H1 (cell line): Measurements from ENCODE around the gene PPY. TPM values are rescaled to one million over a fixed set of nuclear protein-coding genes. Genes with fewer than 3 reads are reported as not detected.

ENCODE experiments used
- CTCF ChIA-PET: fragments of 300-600 bp; sonication (Branson Sonifier 250); formaldehyde crosslinking; loops from one replicate; lab custom pipeline; 2021; ENCODE audit not compliant: partially characterized antibody; lab: Charles Lee
- POLR2A ChIA-PET: fragments of 300-600 bp; sonication (Branson Sonifier 250); formaldehyde crosslinking; loops from one replicate; lab custom pipeline; 2021; ENCODE audit warnings: inconsistent platforms; ENCODE audit not compliant: partially characterized antibody; lab: Charles Lee
- DNase-seq, 2 experiments: peaks; one replicate each; pipeline versions ENCODE4 v3.0.0 to v3.0.0-alpha.2; 2010 to 2022; ENCODE audit warnings: low spot score in 2 of 2, low read depth in 1 of 2, mixed read lengths in 1 of 2
- FAIRE-seq: peaks from 2 replicates; lab custom pipeline; 2011; peaks lifted over from hg19 to GRCh38; lab: Jason Lieb, UNC
- H2AFZ ChIP-seq: 2 replicates; pipeline ENCODE4 v1.8.1; 2012; ENCODE audit warnings: low read length, inconsistent platforms
- H2AK5ac ChIP-seq: 2 replicates; pipeline ENCODE4 v1.6.1; 2013; ENCODE audit warnings: low read depth, low read length
- H2BK120ac ChIP-seq: replicated peaks from 2 replicates; pipeline ENCODE3; 2013; ENCODE audit warnings: low read depth, low read length, inconsistent platforms
- H2BK12ac ChIP-seq: 2 replicates; pipeline ENCODE4 v1.6.1; 2013; ENCODE audit warnings: low read depth, low read length
- H2BK15ac ChIP-seq: 2 replicates; pipeline ENCODE4 v1.6.1; 2013; ENCODE audit warnings: low read length
- H2BK20ac ChIP-seq: 2 replicates; pipeline ENCODE4 v1.6.1; 2013; ENCODE audit warnings: low read length
- H2BK5ac ChIP-seq: 2 replicates; pipeline ENCODE4 v1.6.1; 2013; ENCODE audit warnings: low read depth, low read length
- H3K14ac ChIP-seq: 2 replicates; pipeline ENCODE4 v1.6.1; 2013; ENCODE audit warnings: inconsistent platforms; ENCODE audit not compliant: insufficient read length
- H3K18ac ChIP-seq: 2 replicates; pipeline ENCODE4 v1.6.1; 2013; ENCODE audit warnings: low read length; ENCODE audit errors: extremely low read depth
- H3K23ac ChIP-seq: 2 replicates; pipeline ENCODE4 v1.6.1; 2013; ENCODE audit warnings: inconsistent platforms; ENCODE audit not compliant: insufficient read length
- H3K23me2 ChIP-seq: 2 replicates; pipeline ENCODE4 v1.6.1; 2013; ENCODE audit warnings: low read depth, low read length
- H3K27ac ChIP-seq: 2 replicates; pipeline ENCODE4 v1.6.1; 2011; ENCODE audit warnings: low read depth, low read length, inconsistent platforms
- H3K27me3 ChIP-seq, 4 experiments: replicated peaks in 1 of 4; 1 replicate in 1 of 4; 2 replicates in 3 of 4; pipeline versions ENCODE4 v1.6.1 to v1.8.1; 2011 to 2013; ENCODE audit warnings: low read length in 3 of 4, mild to moderate bottlenecking in 3 of 4, inconsistent platforms in 2 of 4, mixed read lengths in 2 of 4, moderate library complexity in 1 of 4; ENCODE audit not compliant: control insufficient read depth in 3 of 4, insufficient read depth in 3 of 4; ENCODE audit errors: extremely low read depth in 1 of 4
- H3K36me3 ChIP-seq, 4 experiments: 2 replicates each; pipeline versions ENCODE4 v1.6.1 to v1.8.1; 2011 to 2013; ENCODE audit warnings: mild to moderate bottlenecking in 4 of 4, low read length in 3 of 4, moderate library complexity in 2 of 4, control low read depth in 1 of 4, inconsistent platforms in 1 of 4; ENCODE audit not compliant: insufficient read depth in 4 of 4, control insufficient read depth in 2 of 4
- H3K4ac ChIP-seq: replicated peaks from 2 replicates; pipeline ENCODE3; 2013; ENCODE audit warnings: low read length, low read depth, mixed read lengths, inconsistent platforms; ENCODE audit not compliant: insufficient read length
- H3K4me1 ChIP-seq, 4 experiments: replicated peaks in 1 of 4; 1 replicate in 1 of 4; 2 replicates in 3 of 4; pipeline versions ENCODE4 v1.6.1 to v1.8.1; 2011 to 2013; ENCODE audit warnings: low read length in 3 of 4, inconsistent platforms in 2 of 4, mixed read lengths in 1 of 4; ENCODE audit not compliant: insufficient read depth in 4 of 4, control insufficient read depth in 3 of 4
- H3K4me2 ChIP-seq, 2 experiments: 2 replicates each; pipeline versions ENCODE4 v1.6.1 to v1.8.1; 2011 to 2013; ENCODE audit warnings: low read depth in 2 of 2, low read length in 2 of 2, control low read depth in 1 of 2, inconsistent platforms in 1 of 2, mild to moderate bottlenecking in 1 of 2; ENCODE audit not compliant: insufficient read depth in 1 of 2
- H3K4me3 ChIP-seq, 4 experiments: fragments of 200-600, 300-600 bp in 1 of 4; sonication (generic), shearing (Covaris generic), sonication (Bioruptor Twin) in 1 of 4; 2 replicates each; pipeline versions ENCODE4 v1.5.1 to v1.8.1; 2011 to 2016; ENCODE audit warnings: low read length in 4 of 4, low read depth in 3 of 4, control low read depth in 2 of 4, inconsistent platforms in 2 of 4, mild to moderate bottlenecking in 2 of 4, mixed read lengths in 1 of 4, moderate library complexity in 1 of 4; ENCODE audit not compliant: insufficient read depth in 2 of 4; ENCODE audit errors: extremely low read depth in 1 of 4
- H3K56ac ChIP-seq: replicated peaks from 2 replicates; pipeline ENCODE3; 2013; ENCODE audit warnings: low read depth, mild to moderate bottlenecking, mixed read lengths, low read length, inconsistent platforms; ENCODE audit not compliant: insufficient read length
- H3K79me1 ChIP-seq: 2 replicates; pipeline ENCODE4 v1.6.1; 2013; ENCODE audit warnings: low read depth, low read length, control low read depth
- H3K79me2 ChIP-seq, 2 experiments: 2 replicates each; pipeline versions ENCODE4 v1.6.1 to v1.8.1; 2012 to 2013; ENCODE audit warnings: low read length in 2 of 2, mild to moderate bottlenecking in 2 of 2, inconsistent platforms in 1 of 2; ENCODE audit not compliant: insufficient read depth in 2 of 2, control insufficient read depth in 1 of 2
- H3K9ac ChIP-seq, 4 experiments: replicated peaks in 1 of 4; 1 replicate in 1 of 4; 2 replicates in 3 of 4; pipeline versions ENCODE4 v1.6.1 to v1.8.1; 2011 to 2013; ENCODE audit warnings: low read depth in 3 of 4, low read length in 3 of 4, control low read depth in 2 of 4, mild to moderate bottlenecking in 2 of 4, moderate library complexity in 2 of 4, inconsistent platforms in 1 of 4; ENCODE audit errors: extremely low read depth in 1 of 4
- H3K9me3 ChIP-seq, 2 experiments: 2 replicates each; pipeline versions ENCODE4 v1.6.1 to v1.8.1; 2012 to 2013; ENCODE audit warnings: mild to moderate bottlenecking in 2 of 2, moderate library complexity in 2 of 2, control low read depth in 1 of 2, inconsistent platforms in 1 of 2, low read depth in 1 of 2, low read length in 1 of 2, mixed read lengths in 1 of 2; ENCODE audit not compliant: insufficient read depth in 2 of 2
- H4K20me1 ChIP-seq, 2 experiments: replicated peaks in 1 of 2; 2 replicates each; pipeline versions ENCODE3 to v1.8.1; 2011 to 2013; ENCODE audit warnings: inconsistent platforms in 2 of 2, low read length in 2 of 2, mild to moderate bottlenecking in 1 of 2; ENCODE audit not compliant: insufficient read depth in 2 of 2, control insufficient read depth in 1 of 2
- H4K5ac ChIP-seq: 2 replicates; pipeline ENCODE4 v1.6.1; 2013; ENCODE audit warnings: low read length, low read depth, mixed read lengths, inconsistent platforms; ENCODE audit not compliant: insufficient read length
- H4K8ac ChIP-seq: 2 replicates; pipeline ENCODE4 v1.8.0; 2013; ENCODE audit warnings: mild to moderate bottlenecking, moderate library complexity, low read length, inconsistent platforms; ENCODE audit not compliant: insufficient read depth; ENCODE audit errors: extremely low read depth
- H4K91ac ChIP-seq: replicated peaks from 2 replicates; pipeline ENCODE3; 2013; ENCODE audit warnings: low read length, mixed read lengths, inconsistent platforms; ENCODE audit not compliant: insufficient read length
- CREB1 ChIP-seq: IDR thresholded peaks from 2 replicates; pipeline ENCODE4 v1.6.1; 2012; ENCODE audit warnings: inconsistent platforms
- EZH2 ChIP-seq: fragments of 200-600 bp; sonication (generic); IDR thresholded peaks from 2 replicates; pipeline ENCODE4 v1.7.1; 2012; ENCODE audit warnings: low read depth, mild to moderate bottlenecking, moderate library complexity, low read length, inconsistent platforms; ENCODE audit not compliant: severe bottlenecking
- HDAC2 ChIP-seq, 2 experiments: fragments of 300-600 bp in 1 of 2; sonication (generic) in 1 of 2; IDR thresholded peaks; 2 replicates each; pipeline ENCODE4 v1.6.1; 2011 to 2012; ENCODE audit warnings: low read depth in 2 of 2, low read length in 2 of 2, mild to moderate bottlenecking in 2 of 2, moderate library complexity in 2 of 2, borderline replicate concordance in 1 of 2, inconsistent platforms in 1 of 2
- RFX5 ChIP-seq: IDR thresholded peaks from 2 replicates; pipeline ENCODE4 v1.6.1; 2011; ENCODE audit warnings: low read depth, low read length, improper control_type of control experiment, borderline replicate concordance
- SIX5 ChIP-seq: IDR thresholded peaks from 2 replicates; pipeline ENCODE4 v1.6.1; 2011; ENCODE audit warnings: mild to moderate bottlenecking, low read depth, low read length
- SP4 ChIP-seq: IDR thresholded peaks from 2 replicates; pipeline ENCODE4 v1.6.1; 2012; ENCODE audit warnings: low read length, inconsistent platforms
- TAF7 ChIP-seq: optimal IDR thresholded peaks from 2 replicates; pipeline ENCODE3; 2011; ENCODE audit warnings: low read depth, mild to moderate bottlenecking, inconsistent platforms, low read length, moderate library complexity, borderline replicate concordance
- YY1 ChIP-seq: IDR thresholded peaks from 2 replicates; pipeline ENCODE4 v1.6.1; 2011; ENCODE audit warnings: low read depth, mild to moderate bottlenecking, low read length
- ZNF274 ChIP-seq: IDR thresholded peaks from 2 replicates; pipeline ENCODE4 v1.7.0; 2012; ENCODE audit warnings: low read length, borderline replicate concordance; ENCODE audit errors: extremely low read depth
- WGBS, 2 experiments: shearing (Covaris generic) in 1 of 2; methylation state at CpG; one replicate each; pipeline versions ENCODE4 v1.1.6 to v1.1.7; 2013 to 2015; ENCODE audit warnings: low lambda C conversion rate in 2 of 2, mixed read lengths in 2 of 2, inconsistent platforms in 1 of 2, low coverage in 1 of 2, missing lambda C conversion rate in 1 of 2; ENCODE audit not compliant: insufficient replicate concordance in 2 of 2, insufficient coverage in 1 of 2, insufficient read length in 1 of 2; ENCODE audit errors: extremely low coverage in 1 of 2, missing lambda C conversion rate in 1 of 2; 5-methylcytosine and 5-hydroxymethylcytosine counted together
- polyA plus RNA-seq, 7 experiments: library from polyadenylated mRNA; depleted of rRNA in 3 of 7; stranded (reverse) in 5 of 7; unstranded in 2 of 7; fragments of >200 nt in 5 of 7; fragments of 200-250 nt in 2 of 7; gene quantifications; 1 replicate in 5 of 7; 2 replicates in 1 of 7; 4 replicates in 1 of 7; pipeline versions ENCODE4 v1.2.1 to v1.2.3, GENCODE V29; 2011 to 2013; ENCODE audit warnings: missing spikeins in 2 of 7, mixed read lengths in 2 of 7
- total RNA-seq: library from RNA; stranded (reverse); fragmentation: NEBNext Ultra II Directional; extraction: Animal tissue kit (Norgen Biotek cat#: 25700); gene quantifications from 2 replicates; pipeline ENCODE4 v1.2.1, GENCODE V29; 2021

Gene PPY
- total and polyA plus RNA-seq, 2 of the 8 experiments (the other 6 are each of a cell fraction or from before 2014, with no cell fraction given), result 0.26 TPM; not detected in 1

GRCh38 chr17:43952724-43953666 is 10.7 kb upstream of the PPY start:
- POLR2A ChIA-PET, result interaction anchor here (0.7 to 1.7 kb wide), 5 partner anchors 10 to 56 kb away, joined by 3 to 10 read pairs (median 5); partner anchors contain the start of gene PPY
- H3K23me2 ChIP-seq, result peaks cover 16% of the 10 kb centered on the region
- peaks cover 5 to 15% (median 12%) of the 10 kb centered on the region in 4 experiments for H3K4me1 ChIP-seq
- CTCF ChIA-PET, result interaction anchor here (0.8 to 10.5 kb wide), 14 partner anchors 9 to 111 kb away, joined by 3 to 106 read pairs (median 5); partner anchors contain the start of gene PPY
- H2BK12ac ChIP-seq, result peak overlapping the region; percentile 98
- H3K18ac ChIP-seq, result peak overlapping the region; percentile 92
- peak overlapping the region; percentile 43; the same call in 1 of the 2 replicates for H2AK5ac ChIP-seq
- H2BK5ac ChIP-seq, result peak overlapping the region; percentile 95; the same call in 1 of the 2 replicates
- H2BK20ac ChIP-seq, result peak overlapping the region; percentile 80; the same call in 1 of the 2 replicates
- peak overlapping the region; percentile 61 to 73 (median 70) for H3K4me3 ChIP-seq
- H4K5ac ChIP-seq, result peak overlapping the region; percentile 94
- H3K79me2 ChIP-seq, result no peaks in the 10 kb centered on the region
- peak overlapping the region; percentile 85 for H2AFZ ChIP-seq
- peak overlapping the region; percentile 83 for H4K8ac ChIP-seq
- H3K4me2 ChIP-seq, result peak overlapping the region; percentile 86 to 90
- FAIRE-seq, result peak; percentile 19
- no peaks in the 10 kb centered on the region for H3K79me1 ChIP-seq
- H2BK120ac ChIP-seq, result peak overlapping the region; percentile 77
- peak overlapping the region; percentile 76 for H3K4ac ChIP-seq
- H3K9ac ChIP-seq, result peak overlapping the region in 3 of 4 experiments; percentile 62 to 74 (median 69); a peak in 6 of 7 replicates
- H4K91ac ChIP-seq, result peak overlapping the region; percentile 99
- peak overlapping the region; percentile 87 for H3K14ac ChIP-seq
- no peaks in the 10 kb centered on the region for H4K20me1 ChIP-seq
- H3K9me3 ChIP-seq, result no peaks in the 10 kb centered on the region
- WGBS, 2 experiments, result 7% methylated on average over 64 of the region's 82 CpGs; no CpG with 5 or more reads in 1 of the 2 experiments
- peak overlapping the region; percentile 95 for H3K56ac ChIP-seq
- no peaks in the 10 kb centered on the region for H3K36me3 ChIP-seq
- peak overlapping the region; percentile 80 for H3K27ac ChIP-seq
- peak overlapping the region; percentile 100 for H2BK15ac ChIP-seq
- peaks cover 2 to 25% (median 18%) of the 10 kb centered on the region in 4 experiments; a peak in 6 of 7 replicates for H3K27me3 ChIP-seq
- no peak overlapping the region for H3K23ac ChIP-seq
- peak; percentile 66 to 93 for DNase-seq
- TF ChIP-seq ZNF274, result no peak
- TF ChIP-seq RFX5, result no peak
- no peak for TF ChIP-seq SP4
- TF ChIP-seq YY1, result no peak
- TF ChIP-seq TAF7, result peak; percentile 45
- no peak for TF ChIP-seq SIX5
- peak; percentile 46; the same call in 1 of the 2 replicates for TF ChIP-seq CREB1
- TF ChIP-seq EZH2, result no peak
- no peak for TF ChIP-seq HDAC2 (IDR thresholded peaks at IDR 0.05; ENCODE audit: borderline replicate concordance in 1 of 2, low read depth in 2 of 2, low read length in 2 of 2)
